ENCODE measurements around the gene VWF.

The VWF gene

GRCh38 chr12:5905757-5906156 is 218.7 kb downstream of the VWF start:
- no peak for DNase-seq

GRCh38 chr12:5904969-5905368 is 219.5 kb downstream of the VWF start:
- no peak for DNase-seq

GRCh38 chr12:5904441-5904840 is 220.0 kb downstream of the VWF start:
- no peak for DNase-seq

GRCh38 chr12:5902736-5903135 is 221.7 kb downstream of the VWF start:
- DNase-seq, result no peak

GRCh38 chr12:5901416-5901815 is 223.1 kb downstream of the VWF start:
- no peak for DNase-seq

GRCh38 chr12:5900533-5901205 is 223.8 kb downstream of the VWF start:
- DNase-seq, result no peak

- DNase-seq, result no peak
These were observed 224.4 kb downstream of the VWF start for GRCh38 chr12:5900076-5900475.

- no peak for DNase-seq
These were observed 224.8 kb downstream of the VWF start for GRCh38 chr12:5899675-5900074.

GRCh38 chr12:5898874-5899273 is 225.6 kb downstream of the VWF start:
- no peak for DNase-seq
